Measurements from ENCODE around the gene WDFY1.

Gene WDFY1

GRCh38 chr2:223870840-223871611, 74.1 kb downstream of the WDFY1 start:
- no peak for DNase-seq (ENCODE audit: low read depth, low spot score)
- no peak overlapping the region for H3K4me3 ChIP-seq (ENCODE audit: low read length)

GRCh38 chr2:223868005-223868404, 77.1 kb downstream of the WDFY1 start:
- DNase-seq (ENCODE audit: low read depth, low spot score) = peak; percentile 25
- no peak overlapping the region for H3K4me3 ChIP-seq (ENCODE audit: low read length)

- DNase-seq (ENCODE audit: low read depth, low spot score) = peak; percentile 26
- H3K4me3 ChIP-seq (ENCODE audit: low read length) = no peak overlapping the region
Observed at GRCh38 chr2:223865907-223866508, 79.1 kb downstream of the WDFY1 start.

GRCh38 chr2:223865124-223865523, 80.0 kb downstream of the WDFY1 start:
- peak; percentile 83 for DNase-seq (ENCODE audit: low read depth, low spot score)
- H3K4me3 ChIP-seq (ENCODE audit: low read length) = no peak overlapping the region

GRCh38 chr2:223863491-223863890, 81.6 kb downstream of the WDFY1 start:
- no peak for DNase-seq (ENCODE audit: low read depth, low spot score)
- H3K4me3 ChIP-seq (ENCODE audit: low read length) = no peak overlapping the region

- no peak for DNase-seq (ENCODE audit: low read depth, low spot score)
- H3K4me3 ChIP-seq (ENCODE audit: low read length) = no peak overlapping the region
Observed at GRCh38 chr2:223860809-223861738, 84.1 kb downstream of the WDFY1 start.

GRCh38 chr2:223859070-223859469, 86.1 kb downstream of the WDFY1 start:
- H3K4me3 ChIP-seq (ENCODE audit: low read length) = no peak overlapping the region
- peak; percentile 44 for DNase-seq (ENCODE audit: low read depth, low spot score)

- no peak for DNase-seq (ENCODE audit: low read depth, low spot score)
- H3K4me3 ChIP-seq (ENCODE audit: low read length) = no peak overlapping the region
Observed at GRCh38 chr2:223856584-223856983, 88.6 kb downstream of the WDFY1 start.

- no peak overlapping the region for H3K4me3 ChIP-seq (ENCODE audit: low read length)
- no peak for DNase-seq (ENCODE audit: low read depth, low spot score)
Observed at GRCh38 chr2:223856021-223856420, 89.1 kb downstream of the WDFY1 start.

GRCh38 chr2:223855426-223855825, 89.7 kb downstream of the WDFY1 start:
- no peak for DNase-seq (ENCODE audit: low read depth, low spot score)
- no peak overlapping the region for H3K4me3 ChIP-seq (ENCODE audit: low read length)

- no peak overlapping the region for H3K4me3 ChIP-seq (ENCODE audit: low read length)
- DNase-seq (ENCODE audit: low read depth, low spot score) = no peak
Observed at GRCh38 chr2:223854741-223855140, 90.4 kb downstream of the WDFY1 start.

- H3K4me3 ChIP-seq (ENCODE audit: low read length) = no peak overlapping the region
- DNase-seq (ENCODE audit: low read depth, low spot score) = no peak
Observed at GRCh38 chr2:223853425-223853837, 91.7 kb downstream of the WDFY1 start.

GRCh38 chr2:223852281-223852795, 92.8 kb downstream of the WDFY1 start:
- H3K4me3 ChIP-seq (ENCODE audit: low read length) = no peak overlapping the region
- DNase-seq (ENCODE audit: low read depth, low spot score) = no peak

GRCh38 chr2:223847410-223847809, 97.7 kb downstream of the WDFY1 start:
- DNase-seq (ENCODE audit: low read depth, low spot score) = peak; percentile 25
- no peak overlapping the region for H3K4me3 ChIP-seq (ENCODE audit: low read length)

GRCh38 chr2:223846515-223846914, 98.6 kb downstream of the WDFY1 start:
- DNase-seq (ENCODE audit: low read depth, low spot score) = no peak
- H3K4me3 ChIP-seq (ENCODE audit: low read length) = no peak overlapping the region

- DNase-seq (ENCODE audit: low read depth, low spot score) = no peak
- no peak overlapping the region for H3K4me3 ChIP-seq (ENCODE audit: low read length)
Observed at GRCh38 chr2:223841436-223842190, 103.5 kb downstream of the WDFY1 start.

- H3K4me3 ChIP-seq (ENCODE audit: low read length) = peak within 1 kb of the TSS; percentile 56
- DNase-seq (ENCODE audit: low read depth, low spot score) = peak; percentile 46
Observed at GRCh38 chr2:223837287-223838061, 107.7 kb downstream of the WDFY1 start, which contains the start of gene AP1S3. AP1S3 (minus strand) TSS chr2:223837582; CDS start chr2:223837450, 132 bp downstream.

All from Jurkat, Clone E6-1 (cell line).